Measurements from ENCODE around the gene TPCN2.
A peak's percentile ranks its signal among the peaks of the same experiment; 100 is the strongest.

The TPCN2 gene

GRCh38 chr11:69078508-69078907 lies 29.8 kb downstream of the TPCN2 start:
- Histone ChIP-seq H3K4me3 (no peak overlapping the region), H3K27ac (no peak overlapping the region)
- TF ChIP-seq CTCF (IDR thresholded peaks at IDR 0.05): no peak
- no peak for DNase-seq (ENCODE audit: low spot score)

- no peak overlapping the region for H3K4me3 ChIP-seq
- peak overlapping the region in 1 of 2 donors; percentile 10 for H3K27ac ChIP-seq
- TF ChIP-seq CTCF (IDR thresholded peaks at IDR 0.05): no peak
- no peak for DNase-seq (ENCODE audit: low spot score)
These were observed 30.3 kb downstream of the TPCN2 start for GRCh38 chr11:69078930-69079605.

GRCh38 chr11:69079661-69080256 lies 31.0 kb downstream of the TPCN2 start:
- Histone ChIP-seq H3K27ac (peak overlapping the region in 1 of 2 donors; percentile 56), H3K4me3 (no peak overlapping the region)
- no peak for TF ChIP-seq CTCF (IDR thresholded peaks at IDR 0.05)
- no peak for DNase-seq (ENCODE audit: low spot score)

GRCh38 chr11:69080257-69080995 lies 31.7 kb downstream of the TPCN2 start:
- no peak for DNase-seq (ENCODE audit: low spot score)
- Histone ChIP-seq H3K4me3 (no peak overlapping the region), H3K27ac (peak overlapping the region in 1 of 2 donors; percentile 56)
- no peak for TF ChIP-seq CTCF (IDR thresholded peaks at IDR 0.05)

GRCh38 chr11:69081180-69081579 lies 32.4 kb downstream of the TPCN2 start:
- TF ChIP-seq CTCF (IDR thresholded peaks at IDR 0.05): no peak
- no peak overlapping the region for H3K27ac ChIP-seq

GRCh38 chr11:69083531-69084247 lies 35.0 kb downstream of the TPCN2 start:
- no peak for TF ChIP-seq CTCF (IDR thresholded peaks at IDR 0.05)
- DNase-seq (ENCODE audit: low spot score): no peak
- Histone ChIP-seq H3K27ac (no peak overlapping the region), H3K4me3 (no peak overlapping the region)

More at GRCh38 chr11:69081180-69081579, 32.4 kb downstream of the TPCN2 start:
- no peak overlapping the region for H3K4me3 ChIP-seq
- DNase-seq (ENCODE audit: low spot score): no peak

All from coronary artery (tissue), 2 donors.